Uterus (tissue), 2 donors: ENCODE measurements around the gene GNG4.

Experiments used
- POLR2A ChIP-seq, 2 donors: fragments of 450-650 bp; IDR thresholded peaks; one replicate each; pipeline ENCODE4 v1.6.1; 2016; ENCODE audit warnings: antibody characterized with exemption in 2 of 2, mild to moderate bottlenecking in 1 of 2, moderate library complexity in 1 of 2
- TF ChIP-seq, protein P1 (sequence below), 4 experiments: fragments of 200-600 bp in 2 of 4; fragments of 450-650 bp in 2 of 4; sonication (generic) in 2 of 4; IDR thresholded peaks; one replicate each; pipeline ENCODE4 v1.5.1; 2016 to 2019; ENCODE audit warnings: antibody characterized with exemption in 4 of 4, mild to moderate bottlenecking in 2 of 4, moderate library complexity in 1 of 4

DNA sequence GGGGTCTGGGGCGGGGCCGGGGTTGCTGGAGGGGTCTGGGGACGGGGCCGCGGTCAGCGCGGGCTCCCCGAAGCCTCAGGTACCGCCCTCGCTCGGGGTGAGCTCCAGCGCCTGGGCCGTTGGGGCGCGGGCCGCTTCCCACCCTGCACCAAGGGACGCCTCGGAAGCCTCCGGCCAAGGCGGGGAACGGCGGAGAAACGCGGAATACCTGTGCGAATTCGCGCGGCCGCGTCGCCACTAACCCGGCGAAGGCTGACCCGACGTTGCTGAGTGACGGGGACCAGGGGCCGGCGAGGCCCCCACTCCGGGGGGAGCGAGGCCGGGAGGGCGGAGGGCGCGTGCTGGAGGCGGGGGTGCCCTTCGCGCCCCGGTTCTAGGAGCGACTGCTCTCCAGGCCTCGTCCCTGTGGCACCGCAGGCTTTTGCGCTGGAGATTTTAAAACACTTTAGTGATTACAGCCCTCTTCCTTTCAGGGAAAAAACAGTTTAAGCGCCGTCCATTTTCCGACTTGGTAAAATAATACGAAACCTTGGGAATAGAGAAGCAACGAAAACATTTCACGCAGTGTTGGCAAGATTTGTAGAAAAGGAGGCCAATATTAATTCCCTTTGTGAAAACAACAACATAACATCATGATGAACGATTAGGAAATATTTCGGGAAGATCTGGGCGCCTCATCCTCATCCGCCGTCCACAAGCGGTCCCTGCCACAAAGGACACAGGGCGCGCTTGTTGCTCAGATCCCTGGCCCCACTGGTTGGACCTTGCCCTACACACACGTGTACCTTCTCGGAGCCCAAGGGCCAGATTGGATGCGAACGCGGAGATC, 971 bp upstream of the GNG4 start:
- TF ChIP-seq, protein P1, sequence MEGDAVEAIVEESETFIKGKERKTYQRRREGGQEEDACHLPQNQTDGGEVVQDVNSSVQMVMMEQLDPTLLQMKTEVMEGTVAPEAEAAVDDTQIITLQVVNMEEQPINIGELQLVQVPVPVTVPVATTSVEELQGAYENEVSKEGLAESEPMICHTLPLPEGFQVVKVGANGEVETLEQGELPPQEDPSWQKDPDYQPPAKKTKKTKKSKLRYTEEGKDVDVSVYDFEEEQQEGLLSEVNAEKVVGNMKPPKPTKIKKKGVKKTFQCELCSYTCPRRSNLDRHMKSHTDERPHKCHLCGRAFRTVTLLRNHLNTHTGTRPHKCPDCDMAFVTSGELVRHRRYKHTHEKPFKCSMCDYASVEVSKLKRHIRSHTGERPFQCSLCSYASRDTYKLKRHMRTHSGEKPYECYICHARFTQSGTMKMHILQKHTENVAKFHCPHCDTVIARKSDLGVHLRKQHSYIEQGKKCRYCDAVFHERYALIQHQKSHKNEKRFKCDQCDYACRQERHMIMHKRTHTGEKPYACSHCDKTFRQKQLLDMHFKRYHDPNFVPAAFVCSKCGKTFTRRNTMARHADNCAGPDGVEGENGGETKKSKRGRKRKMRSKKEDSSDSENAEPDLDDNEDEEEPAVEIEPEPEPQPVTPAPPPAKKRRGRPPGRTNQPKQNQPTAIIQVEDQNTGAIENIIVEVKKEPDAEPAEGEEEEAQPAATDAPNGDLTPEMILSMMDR (IDR thresholded peaks at IDR 0.05), result no peak
- no peak for TF ChIP-seq POLR2A (IDR thresholded peaks at IDR 0.05)
